HG02840 (cell line): ENCODE results near the gene MEGF10.
"Not testable (repeated sequence)": the region's sequence is repeated elsewhere in the genome, so short reads cannot be mapped to it uniquely, and the experiment has no call there.

Source experiments
- ATAC-seq: cut with Tn5 transposase; IDR thresholded peaks from one replicate; pipeline ENCODE4 v1.9.1; 2021; ENCODE audit warnings: mild to moderate bottlenecking, moderate library complexity, moderate number of reproducible peaks; ENCODE audit not compliant: unreplicated experiment, low FRiP score

The MEGF10 gene

DNA sequence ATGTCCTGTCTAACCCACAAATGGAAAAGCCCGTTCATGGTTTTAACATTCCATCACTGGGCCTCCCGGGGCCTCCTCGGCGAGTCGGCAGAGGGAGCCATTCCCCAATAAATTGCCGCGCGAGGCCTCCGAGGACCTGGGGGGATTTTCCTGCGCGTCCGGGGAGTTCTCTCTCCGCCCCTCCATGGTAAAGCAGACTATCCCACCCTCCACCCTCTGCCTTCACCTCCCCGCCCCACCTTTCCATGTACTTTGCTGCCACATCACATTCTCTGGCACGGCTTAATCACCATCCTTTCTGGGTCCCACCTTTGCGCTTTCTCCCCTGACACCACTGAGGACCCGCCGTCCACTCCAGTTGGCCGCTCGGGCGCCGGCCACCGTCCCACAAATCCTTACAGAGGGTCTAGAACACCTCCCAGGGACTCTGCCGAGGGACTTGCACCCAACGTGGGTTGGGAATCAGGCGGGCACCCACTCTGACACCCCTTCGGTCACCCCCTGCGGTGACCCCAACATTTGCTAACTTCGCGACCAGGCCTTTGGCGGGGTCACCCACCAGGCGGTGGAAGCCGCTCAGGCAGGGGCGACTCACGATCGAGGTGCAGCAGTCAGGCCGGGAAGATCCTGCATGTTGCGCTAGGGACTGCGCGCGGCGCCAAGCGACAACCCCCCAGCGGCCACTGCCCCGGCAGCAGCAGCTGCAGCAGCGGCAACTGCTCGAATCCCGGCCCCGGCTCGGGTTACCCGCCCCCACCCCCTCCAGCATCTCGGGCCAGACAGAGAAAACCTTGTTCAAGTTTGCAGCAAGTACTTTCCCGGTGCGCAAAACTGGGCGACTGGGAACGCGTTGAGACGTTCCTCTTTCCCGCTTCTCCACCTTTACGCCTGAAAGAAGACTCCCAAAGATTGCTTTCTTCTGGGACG is at the start of gene MEGF10:
MEGF10 (plus strand) TSS at position 778 of the 927 bp plus-strand sequence. CDS start 40,513 bp downstream, outside the sequence.
- no peak for ATAC-seq

- no peak for ATAC-seq
Measured at GRCh38 chr5:127243011-127243410, 47.6 kb upstream of the MEGF10 start.

DNA sequence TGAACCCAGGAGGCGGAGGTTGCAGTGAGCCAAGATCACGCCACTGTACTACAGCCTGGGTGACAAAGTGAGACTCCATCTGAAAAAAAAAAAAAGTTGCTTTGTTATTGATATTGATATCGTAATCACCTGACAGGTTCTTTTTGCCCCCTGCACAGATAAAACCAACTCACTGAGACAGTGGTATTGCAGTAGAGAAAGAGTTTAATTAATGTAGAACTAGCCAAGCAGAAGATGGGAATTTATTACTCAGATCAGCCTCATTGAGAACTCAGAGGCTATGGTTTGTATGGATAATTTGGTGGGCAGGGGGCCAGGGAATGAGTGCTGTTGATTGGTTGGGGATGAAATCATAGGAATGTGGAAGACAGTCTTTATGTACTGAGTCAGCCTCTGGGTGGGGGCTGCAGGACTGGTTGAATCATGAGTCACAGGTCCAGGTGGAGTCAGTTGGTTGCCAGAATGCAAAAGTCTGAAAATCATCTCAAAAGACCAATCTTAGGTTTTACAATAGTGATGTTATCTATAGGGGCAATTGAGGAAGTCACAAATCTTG is 35.8 kb upstream of the MEGF10 start:
- ATAC-seq = no peak

DNA sequence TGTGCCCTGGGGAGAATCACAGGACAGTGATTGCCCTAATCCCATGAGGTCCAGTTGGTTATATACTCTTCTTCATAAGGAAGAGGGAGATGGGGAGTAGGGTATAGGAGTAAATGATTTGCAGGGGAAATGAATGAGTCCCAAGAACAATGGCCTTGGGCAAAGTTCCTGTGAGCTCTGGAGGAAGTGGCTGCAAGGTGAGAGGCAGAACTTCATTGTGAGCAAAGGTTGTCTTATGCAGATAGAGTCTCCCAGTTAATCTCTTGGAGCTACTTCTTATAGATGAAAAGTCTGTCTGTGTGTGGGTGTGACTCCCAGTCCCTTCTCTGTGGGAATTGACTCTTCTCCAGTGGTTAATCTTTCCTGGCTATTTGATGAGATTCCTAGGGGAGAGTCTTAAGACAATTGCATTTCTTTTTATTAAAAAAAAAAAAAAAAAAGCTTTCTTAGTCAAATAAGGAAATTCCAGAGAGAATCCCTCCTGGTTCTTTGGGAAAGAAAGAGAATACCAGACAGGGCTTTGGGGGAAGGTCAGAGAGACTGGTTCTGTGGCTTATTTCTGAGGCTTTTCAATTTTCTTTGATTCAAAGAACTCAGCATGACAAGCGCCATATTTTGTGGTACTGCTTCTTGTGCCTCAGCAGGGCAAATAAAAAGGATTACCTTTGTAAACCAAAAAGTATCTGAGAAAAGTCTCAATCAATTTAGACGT is 33.6 kb upstream of the MEGF10 start:
- ATAC-seq = no peak

DNA sequence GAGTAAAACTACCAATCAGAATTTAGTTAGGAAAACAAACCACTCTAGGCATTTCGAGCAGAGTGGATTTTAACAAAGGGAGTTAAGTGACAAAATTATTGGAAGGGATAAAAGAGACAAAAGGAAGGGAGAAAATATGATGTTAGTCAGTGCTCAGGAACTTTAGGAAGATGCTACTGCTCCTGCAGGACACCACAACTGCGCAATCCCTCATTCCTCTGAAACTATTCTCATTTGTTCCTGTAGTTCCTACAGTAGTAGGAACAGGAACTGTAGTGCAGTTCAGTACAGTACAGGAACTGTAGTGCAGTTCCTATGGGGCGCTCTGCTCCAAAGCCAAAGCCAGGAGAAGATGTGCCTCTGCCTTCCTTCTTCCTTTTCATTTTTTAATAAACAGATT is 29.9 kb upstream of the MEGF10 start:
- no peak for ATAC-seq

GRCh38 chr5:127265473-127265872 is 25.1 kb upstream of the MEGF10 start:
- ATAC-seq = not testable (repeated sequence)

GRCh38 chr5:127268342-127268741 is 22.3 kb upstream of the MEGF10 start:
- not testable (repeated sequence) for ATAC-seq

DNA sequence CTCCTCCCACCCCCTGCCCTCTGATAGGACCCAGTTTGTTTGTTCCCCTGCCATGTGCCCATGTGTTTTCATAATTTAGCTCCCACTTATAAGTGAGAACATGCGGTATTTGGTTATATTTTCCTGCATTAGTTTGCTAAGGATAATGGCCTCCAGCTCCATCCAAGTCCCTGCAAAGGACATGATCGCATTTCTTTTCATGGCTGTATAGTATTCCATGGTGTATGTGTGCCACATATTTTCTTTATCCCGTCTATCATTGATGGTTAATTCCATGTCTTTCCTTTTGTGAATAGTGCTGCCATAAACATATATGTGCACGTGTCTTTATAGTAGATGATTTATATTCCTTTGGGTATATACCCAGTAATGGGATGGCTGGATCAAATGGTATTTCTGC is 19.9 kb upstream of the MEGF10 start:
- ATAC-seq = not testable (repeated sequence)

DNA sequence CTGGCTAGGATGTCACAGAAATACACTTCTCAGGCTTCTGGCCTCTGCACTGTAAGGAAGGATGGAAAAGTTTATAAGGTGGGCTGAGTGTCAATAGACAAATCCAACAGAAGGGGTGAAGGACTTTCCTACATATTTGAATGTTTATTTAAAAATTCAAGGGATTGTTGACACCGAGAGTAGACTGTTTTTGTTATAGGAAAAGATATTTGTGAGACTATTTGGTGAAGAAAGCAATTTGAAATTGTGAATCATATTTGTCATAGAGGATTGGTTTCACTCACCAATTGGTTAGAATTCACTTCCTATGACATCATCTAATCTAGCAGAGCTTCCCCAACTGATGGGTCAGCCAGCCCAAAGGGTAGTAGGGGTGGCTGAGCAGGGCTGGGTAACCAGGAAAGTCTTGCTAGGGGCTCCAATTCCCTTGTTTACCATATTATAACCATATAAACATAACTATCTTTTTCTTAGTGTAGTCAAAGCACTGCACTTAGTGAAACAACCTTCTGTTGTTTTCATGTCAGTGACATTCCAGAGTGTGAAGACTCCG is 14.9 kb upstream of the MEGF10 start:
- ATAC-seq = no peak

DNA sequence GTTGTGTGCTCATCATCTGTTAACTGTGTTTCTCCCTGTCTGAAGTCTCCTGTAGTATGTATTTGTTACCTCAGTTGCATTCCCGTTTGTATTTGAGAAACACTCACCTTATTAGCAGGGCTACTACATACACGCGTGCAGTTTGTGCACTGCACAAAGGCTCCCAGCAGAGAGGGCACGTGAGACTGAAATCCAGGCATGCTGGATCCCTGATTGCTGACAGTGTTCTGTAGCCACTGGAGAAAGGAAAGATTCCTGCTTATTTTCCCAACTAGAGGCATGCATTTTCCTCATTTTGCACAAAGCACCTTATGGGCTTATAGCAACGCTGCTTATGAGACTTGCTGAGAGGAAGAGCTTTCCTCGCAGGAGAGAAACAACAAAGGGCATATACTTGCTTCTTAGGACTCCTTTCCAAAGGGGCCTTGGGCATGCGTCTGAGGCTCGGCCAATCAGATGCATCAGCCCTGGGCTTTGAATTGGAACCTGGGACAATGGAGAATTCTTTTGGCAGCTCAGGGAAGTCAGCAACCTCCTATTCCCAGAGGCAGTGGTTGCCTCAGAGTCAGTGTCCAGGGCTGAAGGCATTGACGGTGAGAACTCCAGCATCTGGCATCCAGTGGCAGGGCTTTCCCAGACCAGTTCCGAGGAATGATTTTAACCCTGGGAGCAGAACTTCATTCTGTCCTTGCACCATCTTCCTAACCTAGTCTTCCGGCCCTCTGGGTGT is 9.9 kb upstream of the MEGF10 start:
- ATAC-seq = no peak

- ATAC-seq = no peak
Measured at GRCh38 chr5:127281609-127282008, 9.0 kb upstream of the MEGF10 start.

- ATAC-seq = no peak
Measured at GRCh38 chr5:127288676-127289075, 1.9 kb upstream of the MEGF10 start.

GRCh38 chr5:127290946-127291693 is 524 bp downstream of the MEGF10 start:
- ATAC-seq = no peak

DNA sequence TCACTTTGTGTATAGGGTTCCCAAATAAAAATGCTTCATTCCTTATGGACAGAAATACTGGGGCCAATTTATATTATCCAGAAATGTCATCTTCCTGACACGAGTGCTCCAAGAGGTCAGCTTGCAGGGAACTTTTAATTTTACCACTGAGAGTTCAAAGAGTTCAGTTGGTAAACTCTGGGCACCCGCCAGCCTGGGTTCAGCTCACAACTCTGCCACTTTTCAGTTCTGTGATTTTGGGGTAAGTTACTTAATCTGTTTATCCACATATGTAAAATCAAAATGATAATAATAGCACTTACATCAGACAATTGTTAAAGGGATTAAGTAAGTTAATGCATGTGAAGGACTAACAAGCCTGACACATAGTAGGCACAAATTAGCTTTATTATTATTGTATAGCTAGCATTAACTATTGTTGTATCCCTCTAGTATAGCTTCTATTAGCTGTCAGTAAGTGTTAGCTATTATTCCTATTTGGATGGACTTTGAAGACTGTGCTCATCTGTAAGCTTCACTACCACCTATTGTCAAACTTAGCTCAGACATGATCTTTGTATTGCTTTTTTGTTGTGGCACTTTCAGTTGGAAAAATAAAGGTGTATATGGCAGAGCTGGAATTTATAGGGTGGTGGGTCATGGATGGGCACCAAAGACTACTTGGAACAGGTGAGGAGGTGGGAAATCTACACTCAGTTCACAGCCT is 1.6 kb downstream of the MEGF10 start:
- ATAC-seq = no peak

- no peak for ATAC-seq
Measured at GRCh38 chr5:127293373-127293772, 2.8 kb downstream of the MEGF10 start.

DNA sequence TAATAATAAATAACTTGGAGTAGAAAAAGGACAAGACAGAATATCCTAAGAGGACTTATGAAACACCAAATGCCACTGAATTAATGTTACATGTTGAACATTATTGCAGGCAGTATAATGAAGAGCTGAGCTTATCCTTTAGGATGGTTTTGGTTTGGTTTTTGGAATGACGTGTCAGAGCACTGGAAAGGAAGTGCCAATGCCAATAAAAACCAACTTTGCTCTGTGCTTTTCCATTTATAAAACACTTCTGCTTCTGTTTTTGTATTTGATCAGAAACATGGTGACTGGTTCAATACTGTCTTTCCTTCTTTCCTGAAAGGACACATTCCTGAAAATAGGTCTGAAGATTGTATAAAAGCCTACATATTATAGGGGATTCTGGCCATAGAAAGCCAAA is 4.2 kb downstream of the MEGF10 start:
- no peak for ATAC-seq

- no peak for ATAC-seq
Measured at GRCh38 chr5:127295454-127295853, 4.9 kb downstream of the MEGF10 start.

DNA sequence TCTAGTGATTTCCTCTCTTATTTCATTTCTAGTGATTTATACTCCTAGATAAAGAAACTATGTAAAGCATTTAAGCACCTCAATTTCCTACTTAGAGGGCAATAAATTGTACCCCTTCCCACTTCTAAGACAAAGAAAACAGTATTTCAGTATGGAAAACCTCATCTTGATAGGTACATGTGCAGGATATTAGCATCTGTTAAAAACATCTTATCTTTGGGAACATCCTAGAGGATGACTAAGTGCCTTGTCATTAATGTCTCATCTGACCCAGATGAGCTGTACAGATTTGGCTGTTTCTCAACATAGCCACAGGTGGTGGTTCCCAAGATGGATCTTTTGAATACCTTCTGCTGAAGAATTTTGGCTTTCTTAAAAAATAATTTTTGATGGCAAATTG is 5.7 kb downstream of the MEGF10 start:
- no peak for ATAC-seq

DNA sequence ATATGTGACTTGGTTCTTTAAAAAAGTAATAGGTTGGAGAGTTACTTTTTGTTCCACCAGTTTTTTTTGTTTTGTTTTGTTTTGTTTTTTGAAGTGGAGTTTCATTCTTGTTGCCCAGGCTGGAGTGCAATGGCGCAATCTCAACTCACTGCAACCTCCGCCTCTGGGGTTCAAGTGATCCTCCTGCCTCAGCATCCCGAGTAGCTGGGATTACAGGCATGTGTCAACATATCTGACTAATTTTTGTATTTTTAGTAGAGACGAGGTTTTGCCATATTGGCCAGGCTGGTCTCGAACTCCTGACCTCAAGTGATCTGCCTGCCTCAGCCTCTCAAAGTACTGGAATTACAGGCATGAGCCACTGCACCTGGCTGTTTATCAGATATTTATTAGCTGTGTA is 6.3 kb downstream of the MEGF10 start:
- not testable (repeated sequence) for ATAC-seq
